CD4-positive, alpha-beta T cell treated with Interleukin-6 at 100 ng/mL for 8 hours (primary cell): ENCODE results near the gene STOML3.

Experiments
- DNase-seq: peaks from one replicate; pipeline ENCODE4 v3.0.0-alpha.2; 2020; ENCODE audit warnings: mixed read lengths, low spot score

STOML3 gene

GRCh38 chr13:38980750-38981078 is 9.9 kb downstream of the STOML3 start:
- no peak for DNase-seq

GRCh38 chr13:38979891-38980749 is 10.5 kb downstream of the STOML3 start:
- DNase-seq, result no peak

- DNase-seq, result no peak
Observed at GRCh38 chr13:38970380-38971051, 20.1 kb downstream of the STOML3 start.

GRCh38 chr13:38969187-38969586 is 21.4 kb downstream of the STOML3 start:
- DNase-seq, result no peak

GRCh38 chr13:38967446-38967845 is 23.2 kb downstream of the STOML3 start:
- DNase-seq, result no peak

GRCh38 chr13:38965281-38965680 is 25.4 kb downstream of the STOML3 start:
- DNase-seq, result no peak

- DNase-seq, result no peak
Observed at GRCh38 chr13:38960175-38960574, 30.5 kb downstream of the STOML3 start.

- no peak for DNase-seq
Observed at GRCh38 chr13:38957794-38958592, 32.6 kb downstream of the STOML3 start.

- no peak for DNase-seq
Observed at GRCh38 chr13:38954844-38955243, 35.8 kb downstream of the STOML3 start.

GRCh38 chr13:38954291-38954690 is 36.3 kb downstream of the STOML3 start:
- DNase-seq, result no peak

GRCh38 chr13:38952827-38953226 is 37.8 kb downstream of the STOML3 start:
- no peak for DNase-seq

- DNase-seq, result no peak
Observed at GRCh38 chr13:38951525-38952313, 38.9 kb downstream of the STOML3 start.

- no peak for DNase-seq
Observed at GRCh38 chr13:38950987-38951386, 39.6 kb downstream of the STOML3 start.

GRCh38 chr13:38947054-38947453 is 43.6 kb downstream of the STOML3 start:
- no peak for DNase-seq

- DNase-seq, result no peak
Observed at GRCh38 chr13:38944219-38944618, 46.4 kb downstream of the STOML3 start.

GRCh38 chr13:38943231-38943630 is 47.4 kb downstream of the STOML3 start:
- DNase-seq, result no peak

- no peak for DNase-seq
Observed at GRCh38 chr13:38941353-38941945, 49.2 kb downstream of the STOML3 start.

- DNase-seq, result no peak
Observed at GRCh38 chr13:38933786-38934185, 56.8 kb downstream of the STOML3 start.

- no peak for DNase-seq
Observed at GRCh38 chr13:38922170-38922569, 68.5 kb downstream of the STOML3 start.

GRCh38 chr13:38921081-38921480 is 69.5 kb downstream of the STOML3 start:
- no peak for DNase-seq
